ENCODE results near the gene FGD6.
"Not testable (repeated sequence)": the region's sequence is repeated elsewhere in the genome, so short reads cannot be mapped to it uniquely, and the experiment has no call there.

Gene FGD6

GRCh38 chr12:95204141-95204866 lies 13.0 kb downstream of the FGD6 start:
- no peak for DNase-seq

GRCh38 chr12:95203487-95204030 lies 13.7 kb downstream of the FGD6 start:
- DNase-seq, result no peak

- no peak for DNase-seq
Measured at GRCh38 chr12:95202691-95203486, 14.4 kb downstream of the FGD6 start.

- DNase-seq, result no peak
Measured at GRCh38 chr12:95201056-95201670, 16.1 kb downstream of the FGD6 start.

GRCh38 chr12:95200128-95200894 lies 17.0 kb downstream of the FGD6 start:
- DNase-seq, result no peak

- no peak for DNase-seq
Measured at GRCh38 chr12:95198914-95199313, 18.4 kb downstream of the FGD6 start.

GRCh38 chr12:95197636-95198035 lies 19.6 kb downstream of the FGD6 start:
- DNase-seq, result no peak

- DNase-seq, result not testable (repeated sequence)
Measured at GRCh38 chr12:95196875-95197569, 20.2 kb downstream of the FGD6 start.

- no peak for DNase-seq
Measured at GRCh38 chr12:95195122-95195521, 22.1 kb downstream of the FGD6 start.

GRCh38 chr12:95193139-95193538 lies 24.1 kb downstream of the FGD6 start:
- no peak for DNase-seq

GRCh38 chr12:95192271-95192670 lies 25.0 kb downstream of the FGD6 start:
- DNase-seq, result no peak

- DNase-seq, result no peak
Measured at GRCh38 chr12:95191060-95191696, 26.1 kb downstream of the FGD6 start.

GRCh38 chr12:95187865-95188415 lies 29.3 kb downstream of the FGD6 start:
- no peak for DNase-seq

GRCh38 chr12:95185854-95186253 lies 31.4 kb downstream of the FGD6 start:
- no peak for DNase-seq

- DNase-seq, result no peak
Measured at GRCh38 chr12:95185072-95185471, 32.2 kb downstream of the FGD6 start.

- DNase-seq, result no peak
Measured at GRCh38 chr12:95184121-95184520, 33.1 kb downstream of the FGD6 start.

GRCh38 chr12:95182868-95183415 lies 34.3 kb downstream of the FGD6 start:
- DNase-seq, result no peak

GRCh38 chr12:95181103-95181502 lies 36.2 kb downstream of the FGD6 start:
- DNase-seq, result no peak

GRCh38 chr12:95179011-95179410 lies 38.3 kb downstream of the FGD6 start:
- DNase-seq, result no peak

- no peak for DNase-seq
Measured at GRCh38 chr12:95178136-95178535, 39.1 kb downstream of the FGD6 start.

GRCh38 chr12:95177201-95177768 lies 40.0 kb downstream of the FGD6 start:
- DNase-seq, result no peak
